GM23248 (cell line): Measurements from ENCODE around the gene ADRA2C. TPM values are rescaled to one million over a fixed set of nuclear protein-coding genes. Genes with fewer than 3 reads are reported as not detected.

Experiments
- DNase-seq: peaks from one replicate; pipeline ENCODE4 v3.0.0-alpha.2; 2015
- H2AFZ ChIP-seq: fragments of 200-600 bp; sonication (generic); 2 replicates; pipeline ENCODE4 v1.6.1; 2016; ENCODE audit warnings: antibody characterized with exemption
- H3F3A ChIP-seq: fragments of 200-600 bp; sonication (generic); 2 replicates; pipeline ENCODE4 v1.6.1; 2016; ENCODE audit warnings: mild to moderate bottlenecking, antibody characterized with exemption, mixed run types; ENCODE audit not compliant: insufficient read depth
- H3K27ac ChIP-seq: fragments of 200-600 bp; sonication (generic); 2 replicates; pipeline ENCODE4 v1.5.1; 2016; ENCODE audit warnings: mild to moderate bottlenecking
- H3K27me3 ChIP-seq: fragments of 200-600 bp; sonication (generic); replicated peaks from 2 replicates; pipeline ENCODE4 v1.6.1; 2016; ENCODE audit warnings: mild to moderate bottlenecking; ENCODE audit not compliant: insufficient read depth
- H3K36me3 ChIP-seq: fragments of 200-600 bp; sonication (generic); 2 replicates; pipeline ENCODE4 v1.6.1; 2016; ENCODE audit warnings: low read depth, mild to moderate bottlenecking
- H3K4me1 ChIP-seq: fragments of 200-600 bp; sonication (generic); 2 replicates; pipeline ENCODE4 v1.6.1; 2016; ENCODE audit warnings: mild to moderate bottlenecking; ENCODE audit not compliant: insufficient read depth
- H3K4me2 ChIP-seq: fragments of 200-600 bp; sonication (generic); one replicate; pipeline ENCODE4 v1.6.1; 2016; ENCODE audit warnings: mild to moderate bottlenecking; ENCODE audit not compliant: unreplicated experiment
- H3K4me3 ChIP-seq: fragments of 200-600 bp; sonication (generic); 2 replicates; pipeline ENCODE4 v1.5.1; 2016; ENCODE audit warnings: mild to moderate bottlenecking
- H3K79me2 ChIP-seq: fragments of 200-600 bp; sonication (generic); 2 replicates; pipeline ENCODE4 v1.6.1; 2016; ENCODE audit warnings: mild to moderate bottlenecking; ENCODE audit not compliant: insufficient read depth
- H3K9ac ChIP-seq: fragments of 200-600 bp; sonication (generic); 2 replicates; pipeline ENCODE4 v1.6.1; 2016; ENCODE audit warnings: mild to moderate bottlenecking
- H3K9me2 ChIP-seq: fragments of 200-600 bp; sonication (generic); 2 replicates; pipeline ENCODE4 v1.6.1; 2016; ENCODE audit warnings: mixed run types, mild to moderate bottlenecking, moderate library complexity; ENCODE audit not compliant: insufficient read depth
- H3K9me3 ChIP-seq: fragments of 200-600 bp; sonication (generic); one replicate; pipeline ENCODE4 v1.6.1; 2017; ENCODE audit warnings: low read depth
- H4K20me1 ChIP-seq: fragments of 200-600 bp; sonication (generic); 2 replicates; pipeline ENCODE4 v1.6.0; 2016; ENCODE audit not compliant: insufficient read depth
- EZH2 ChIP-seq: fragments of 200-600 bp; sonication (generic); IDR thresholded peaks from 2 replicates; pipeline ENCODE4 v1.6.1; 2018; ENCODE audit warnings: antibody characterized with exemption, mild to moderate bottlenecking; ENCODE audit not compliant: insufficient read depth, poor library complexity, severe bottlenecking
- EZH2phosphoT487 ChIP-seq: fragments of 200-600 bp; sonication (generic); IDR thresholded peaks from 2 replicates; pipeline ENCODE4 v1.6.1; 2018; ENCODE audit warnings: antibody characterized with exemption, moderate library complexity, mild to moderate bottlenecking, low read depth; ENCODE audit not compliant: insufficient read depth
- WGBS, 2 experiments: methylation state at CpG; one replicate each; pipeline ENCODE4 v1.1.6; 2015 to 2017; ENCODE audit warnings: low lambda C conversion rate in 2 of 2, low coverage in 1 of 2; ENCODE audit errors: missing lambda C conversion rate in 2 of 2; 5-methylcytosine and 5-hydroxymethylcytosine counted together
- in situ Hi-C: fragments of 300-500 bp; cut with MboI; formaldehyde crosslinking; loops from 2 replicates; pipeline ENCODE4 v1.15.0; 2020
- polyA plus RNA-seq: library from polyadenylated mRNA; unstranded; fragments of >200 nt; fragmentation: Nextera tagmentation; extraction: Ambion mirVana; gene quantifications from 2 replicates; pipeline ENCODE4 v1.2.1, GENCODE V29; 2016
- total RNA-seq: library from RNA; depleted of rRNA; stranded (reverse); fragments of >200 nt; shearing (Covaris generic); gene quantifications from 2 replicates; pipeline ENCODE4 v1.2.3, GENCODE V29; 2014

ADRA2C gene
- total and polyA plus RNA-seq, 2 experiments from 2014 or later = 0.14 to 2.2 TPM

- no peak overlapping the region for H3K9ac ChIP-seq
- H2AFZ ChIP-seq = no peak overlapping the region
- no peak overlapping the region for H3K4me2 ChIP-seq
- no peak overlapping the region for H3K4me3 ChIP-seq
- no peak overlapping the region for H3K27ac ChIP-seq
- no peak for DNase-seq
- no peaks in the 10 kb centered on the region for H4K20me1 ChIP-seq
- no peaks in the 10 kb centered on the region for H3K36me3 ChIP-seq
- peaks cover 68% of the 10 kb centered on the region for H3K27me3 ChIP-seq
- 70 to 73% methylated on average over 19 to 23 of the region's 23 CpGs for WGBS, 2 experiments
- H3K4me1 ChIP-seq = no peaks in the 10 kb centered on the region
- no peaks in the 10 kb centered on the region for H3K79me2 ChIP-seq
- in situ Hi-C loops = no loop called here
- no peaks in the 10 kb centered on the region for H3K9me2 ChIP-seq
- no peaks in the 10 kb centered on the region for H3K9me3 ChIP-seq
- H3F3A ChIP-seq = peaks cover 4% of the 10 kb centered on the region; the same call in 1 of the 2 replicates
- TF ChIP-seq EZH2 (no peak), EZH2phosphoT487 (no peak)
Observed at GRCh38 chr4:3746701-3747580, 19.2 kb upstream of the ADRA2C start.

GRCh38 chr4:3747581-3747904 lies 18.6 kb upstream of the ADRA2C start:
- DNase-seq = peak; percentile 28
- Histone ChIP-seq H4K20me1 (no peaks in the 10 kb centered on the region), H3K4me3 (no peak overlapping the region), H3K4me2 (no peak overlapping the region), H3K4me1 (no peaks in the 10 kb centered on the region), H3K27me3 (peaks cover 66% of the 10 kb centered on the region), H3K9me3 (no peaks in the 10 kb centered on the region), H3K9me2 (no peaks in the 10 kb centered on the region), H2AFZ (no peak overlapping the region), H3K27ac (no peak overlapping the region), H3K36me3 (no peaks in the 10 kb centered on the region), H3K79me2 (no peaks in the 10 kb centered on the region), H3K9ac (no peak overlapping the region), H3F3A (peaks cover 4% of the 10 kb centered on the region; the same call in 1 of the 2 replicates)
- TF ChIP-seq EZH2phosphoT487 (no peak), EZH2 (no peak)
- WGBS, 2 experiments = 14 to 15% methylated on average over 11 to 16 of the region's 16 CpGs
- in situ Hi-C loops = no loop called here

- Histone ChIP-seq H3K9me2 (no peaks in the 10 kb centered on the region), H4K20me1 (no peaks in the 10 kb centered on the region), H3K27me3 (peaks cover 60% of the 10 kb centered on the region), H3K4me3 (no peak overlapping the region), H3K4me1 (no peaks in the 10 kb centered on the region), H3K9me3 (no peaks in the 10 kb centered on the region), H3F3A (peaks cover 4% of the 10 kb centered on the region; the same call in 1 of the 2 replicates), H3K36me3 (no peaks in the 10 kb centered on the region), H2AFZ (no peak overlapping the region), H3K27ac (no peak overlapping the region), H3K9ac (no peak overlapping the region), H3K79me2 (no peaks in the 10 kb centered on the region), H3K4me2 (no peak overlapping the region)
- DNase-seq = no peak
- in situ Hi-C loops = no loop called here
- 29 to 33% methylated on average over 17 of the region's 17 CpGs for WGBS, 2 experiments
- TF ChIP-seq EZH2phosphoT487 = no peak
- no peak for TF ChIP-seq EZH2
Observed at GRCh38 chr4:3748136-3748898, 17.9 kb upstream of the ADRA2C start.

- Histone ChIP-seq H3K27ac (no peak overlapping the region), H3K9ac (no peak overlapping the region), H3K4me3 (no peak overlapping the region), H3K79me2 (no peaks in the 10 kb centered on the region), H3K9me2 (no peaks in the 10 kb centered on the region), H3K36me3 (no peaks in the 10 kb centered on the region), H3F3A (peaks cover 4% of the 10 kb centered on the region; the same call in 1 of the 2 replicates), H2AFZ (no peak overlapping the region), H3K27me3 (peaks cover 59% of the 10 kb centered on the region), H3K4me2 (no peak overlapping the region), H3K4me1 (no peaks in the 10 kb centered on the region), H3K9me3 (no peaks in the 10 kb centered on the region), H4K20me1 (no peaks in the 10 kb centered on the region)
- in situ Hi-C loops = no loop called here
- DNase-seq = no peak
- 60 to 78% methylated on average over 12 of the region's 12 CpGs for WGBS, 2 experiments
- TF ChIP-seq EZH2phosphoT487 (no peak), EZH2 (no peak)
Observed at GRCh38 chr4:3749081-3749480, 17.1 kb upstream of the ADRA2C start.
